ENCODE results near the gene CDH4. TPM values are rescaled to one million over a fixed set of nuclear protein-coding genes. Genes with fewer than 3 reads are reported as not detected.

The CDH4 gene
- total and polyA plus RNA-seq, 9 of the 15 experiments (the other 6 are each of a cell fraction or from before 2014, with no cell fraction given): 0.04 TPM; not detected in 8

DNA sequence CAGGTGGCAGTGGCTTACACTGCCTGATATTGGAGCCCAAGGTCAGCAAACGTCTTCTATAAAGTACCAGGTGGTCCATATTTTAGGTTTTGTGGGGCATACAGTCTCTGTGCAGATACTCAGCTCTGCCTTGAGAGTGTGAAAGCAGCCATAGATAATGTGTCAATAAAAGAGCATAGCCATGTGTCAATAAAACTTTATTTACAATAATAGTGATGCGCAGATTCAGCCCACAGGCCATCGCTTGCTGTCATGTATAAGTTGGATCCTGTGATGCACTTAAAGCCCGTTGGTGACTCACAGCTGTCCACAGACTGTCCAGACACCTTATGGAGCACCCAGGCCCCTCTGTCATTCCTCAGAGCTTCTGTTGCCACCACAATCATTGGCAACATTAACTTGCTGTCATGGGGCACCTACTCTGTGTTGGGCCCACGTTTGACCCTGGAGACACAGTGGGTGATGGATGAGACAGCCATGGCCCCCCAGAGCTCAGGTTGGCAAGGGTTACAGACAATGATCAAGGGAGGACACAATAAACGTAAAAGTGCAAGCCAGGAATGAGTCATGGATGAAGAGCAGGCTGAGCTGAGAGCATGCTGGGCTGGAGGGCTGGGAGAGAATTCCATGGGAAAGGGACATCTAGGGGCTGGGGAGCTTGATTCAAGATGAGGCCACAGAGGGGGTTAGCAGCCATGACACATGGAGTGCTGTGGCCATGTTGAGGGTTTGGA, 640.0 kb downstream of the CDH4 start (continued):
- TF ChIP-seq, protein P1, sequence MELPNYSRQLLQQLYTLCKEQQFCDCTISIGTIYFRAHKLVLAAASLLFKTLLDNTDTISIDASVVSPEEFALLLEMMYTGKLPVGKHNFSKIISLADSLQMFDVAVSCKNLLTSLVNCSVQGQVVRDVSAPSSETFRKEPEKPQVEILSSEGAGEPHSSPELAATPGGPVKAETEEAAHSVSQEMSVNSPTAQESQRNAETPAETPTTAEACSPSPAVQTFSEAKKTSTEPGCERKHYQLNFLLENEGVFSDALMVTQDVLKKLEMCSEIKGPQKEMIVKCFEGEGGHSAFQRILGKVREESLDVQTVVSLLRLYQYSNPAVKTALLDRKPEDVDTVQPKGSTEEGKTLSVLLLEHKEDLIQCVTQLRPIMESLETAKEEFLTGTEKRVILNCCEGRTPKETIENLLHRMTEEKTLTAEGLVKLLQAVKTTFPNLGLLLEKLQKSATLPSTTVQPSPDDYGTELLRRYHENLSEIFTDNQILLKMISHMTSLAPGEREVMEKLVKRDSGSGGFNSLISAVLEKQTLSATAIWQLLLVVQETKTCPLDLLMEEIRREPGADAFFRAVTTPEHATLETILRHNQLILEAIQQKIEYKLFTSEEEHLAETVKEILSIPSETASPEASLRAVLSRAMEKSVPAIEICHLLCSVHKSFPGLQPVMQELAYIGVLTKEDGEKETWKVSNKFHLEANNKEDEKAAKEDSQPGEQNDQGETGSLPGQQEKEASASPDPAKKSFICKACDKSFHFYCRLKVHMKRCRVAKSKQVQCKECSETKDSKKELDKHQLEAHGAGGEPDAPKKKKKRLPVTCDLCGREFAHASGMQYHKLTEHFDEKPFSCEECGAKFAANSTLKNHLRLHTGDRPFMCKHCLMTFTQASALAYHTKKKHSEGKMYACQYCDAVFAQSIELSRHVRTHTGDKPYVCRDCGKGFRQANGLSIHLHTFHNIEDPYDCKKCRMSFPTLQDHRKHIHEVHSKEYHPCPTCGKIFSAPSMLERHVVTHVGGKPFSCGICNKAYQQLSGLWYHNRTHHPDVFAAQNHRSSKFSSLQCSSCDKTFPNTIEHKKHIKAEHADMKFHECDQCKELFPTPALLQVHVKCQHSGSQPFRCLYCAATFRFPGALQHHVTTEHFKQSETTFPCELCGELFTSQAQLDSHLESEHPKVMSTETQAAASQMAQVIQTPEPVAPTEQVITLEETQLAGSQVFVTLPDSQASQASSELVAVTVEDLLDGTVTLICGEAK (IDR thresholded peaks at IDR 0.05): peak; percentile 91
- TF ChIP-seq, protein P1 (CRISPR knock-in tag; IDR thresholded peaks at IDR 0.05): peak; percentile 84
- TF ChIP-seq JUND (IDR thresholded peaks at IDR 0.05; ENCODE audit: borderline replicate concordance, low read depth, low read length): no peak
- peak; percentile 45; the same call in 1 of the 3 replicates for TF ChIP-seq JUND (tag; IDR thresholded peaks at IDR 0.05; ENCODE audit: borderline replicate concordance, low read depth, low read length)
- TF ChIP-seq, protein P2, sequence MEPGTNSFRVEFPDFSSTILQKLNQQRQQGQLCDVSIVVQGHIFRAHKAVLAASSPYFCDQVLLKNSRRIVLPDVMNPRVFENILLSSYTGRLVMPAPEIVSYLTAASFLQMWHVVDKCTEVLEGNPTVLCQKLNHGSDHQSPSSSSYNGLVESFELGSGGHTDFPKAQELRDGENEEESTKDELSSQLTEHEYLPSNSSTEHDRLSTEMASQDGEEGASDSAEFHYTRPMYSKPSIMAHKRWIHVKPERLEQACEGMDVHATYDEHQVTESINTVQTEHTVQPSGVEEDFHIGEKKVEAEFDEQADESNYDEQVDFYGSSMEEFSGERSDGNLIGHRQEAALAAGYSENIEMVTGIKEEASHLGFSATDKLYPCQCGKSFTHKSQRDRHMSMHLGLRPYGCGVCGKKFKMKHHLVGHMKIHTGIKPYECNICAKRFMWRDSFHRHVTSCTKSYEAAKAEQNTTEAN (CRISPR knock-in tag; IDR thresholded peaks at IDR 0.05): no peak
- no peak for TF ChIP-seq GTF2F1 (IDR thresholded peaks at IDR 0.05; ENCODE audit: low read depth, low read length)
- no peak for TF ChIP-seq NR4A1 (CRISPR knock-in tag; IDR thresholded peaks at IDR 0.05)
- TF ChIP-seq NR4A1 (tag; IDR thresholded peaks at IDR 0.05): no peak
- no peak for TF ChIP-seq TAF7 (tag; IDR thresholded peaks at IDR 0.05)
- no peak for TF ChIP-seq FOXK2 (conservative IDR thresholded peaks at IDR 0.05 in 1 of 2, IDR thresholded peaks at IDR 0.05 in 1 of 2; ENCODE audit: low read depth in 2 of 2)
- TF ChIP-seq, protein P3, sequence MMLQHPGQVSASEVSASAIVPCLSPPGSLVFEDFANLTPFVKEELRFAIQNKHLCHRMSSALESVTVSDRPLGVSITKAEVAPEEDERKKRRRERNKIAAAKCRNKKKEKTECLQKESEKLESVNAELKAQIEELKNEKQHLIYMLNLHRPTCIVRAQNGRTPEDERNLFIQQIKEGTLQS (IDR thresholded peaks at IDR 0.05): peak; percentile 43
- TF ChIP-seq, protein P3 (CRISPR knock-in tag; conservative IDR thresholded peaks at IDR 0.05): no peak
- TF ChIP-seq, protein P4, sequence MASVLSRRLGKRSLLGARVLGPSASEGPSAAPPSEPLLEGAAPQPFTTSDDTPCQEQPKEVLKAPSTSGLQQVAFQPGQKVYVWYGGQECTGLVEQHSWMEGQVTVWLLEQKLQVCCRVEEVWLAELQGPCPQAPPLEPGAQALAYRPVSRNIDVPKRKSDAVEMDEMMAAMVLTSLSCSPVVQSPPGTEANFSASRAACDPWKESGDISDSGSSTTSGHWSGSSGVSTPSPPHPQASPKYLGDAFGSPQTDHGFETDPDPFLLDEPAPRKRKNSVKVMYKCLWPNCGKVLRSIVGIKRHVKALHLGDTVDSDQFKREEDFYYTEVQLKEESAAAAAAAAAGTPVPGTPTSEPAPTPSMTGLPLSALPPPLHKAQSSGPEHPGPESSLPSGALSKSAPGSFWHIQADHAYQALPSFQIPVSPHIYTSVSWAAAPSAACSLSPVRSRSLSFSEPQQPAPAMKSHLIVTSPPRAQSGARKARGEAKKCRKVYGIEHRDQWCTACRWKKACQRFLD (CRISPR knock-in tag; IDR thresholded peaks at IDR 0.05): no peak
- TF ChIP-seq ZNF165 (CRISPR knock-in tag; IDR thresholded peaks at IDR 0.05; ENCODE audit: borderline replicate concordance): no peak
- TF ChIP-seq MAFK (IDR thresholded peaks at IDR 0.05; ENCODE audit: low read length): no peak
- TF ChIP-seq SNIP1 (IDR thresholded peaks at IDR 0.05; ENCODE audit: low read depth): no peak
